ENCODE results near the gene FAM20C. TPM values are rescaled to one million over a fixed set of nuclear protein-coding genes. Genes with fewer than 3 reads are reported as not detected.

Gene FAM20C
- total RNA-seq, 1 experiment from 2014 or later: 62.6 TPM

- no peak overlapping the region for H3T11ph ChIP-seq (ENCODE audit: low read length)
- no peak overlapping the region for H2BK20ac ChIP-seq (ENCODE audit: low read depth, low read length, poor library complexity, severe bottlenecking)
- H2BK120ac ChIP-seq (ENCODE audit: low read depth, low read length, poor library complexity, severe bottlenecking): no peak overlapping the region
- Mint-ChIP-seq H3K4me3 (no peak overlapping the region), H3K4me1 (no peaks in the 10 kb centered on the region), H3K9me3 (peaks cover 2 to 3% of the 10 kb centered on the region in 2 experiments; a peak in 1 of 5 replicates), H3K27ac (no peak overlapping the region), H3K27me3 (ENCODE audit: low read depth) (peaks cover 2% of the 10 kb centered on the region; the same call in 1 of the 2 replicates), H3K36me3 (ENCODE audit: insufficient read depth in 1 of 3, low read depth in 3 of 3) (peaks cover 8 to 18% (median 14%) of the 10 kb centered on the region in 3 experiments)
- no peaks in the 10 kb centered on the region for H3K27me3 ChIP-seq (ENCODE audit: insufficient read depth, low read length)
- H2BK15ac ChIP-seq (ENCODE audit: low read depth, low read length): no peak overlapping the region
- H4K20me1 ChIP-seq (ENCODE audit: control insufficient read depth, insufficient read depth, insufficient read length): peaks cover 5% of the 10 kb centered on the region
- no peak overlapping the region for H2AFZ ChIP-seq (ENCODE audit: low read length)
- no peak overlapping the region for H2BK5ac ChIP-seq (ENCODE audit: insufficient read length, low read length)
- H3K9me3 ChIP-seq (ENCODE audit: control insufficient read depth, low read depth, low read length): no peaks in the 10 kb centered on the region
- no peak overlapping the region for H4K5ac ChIP-seq (ENCODE audit: insufficient read length, low read depth, low read length)
- no peak overlapping the region for H3K27ac ChIP-seq (ENCODE audit: insufficient read length, low read depth, low read length)
- H3K56ac ChIP-seq (ENCODE audit: insufficient read length, low read depth, low read length): no peak overlapping the region
- no peak for TF ChIP-seq CTCF (conservative IDR thresholded peaks at IDR 0.05)
- H3K23ac ChIP-seq (ENCODE audit: insufficient read length, low read depth, low read length): no peak overlapping the region
- no peaks in the 10 kb centered on the region for H3K79me1 ChIP-seq (ENCODE audit: insufficient read depth, low read depth, low read length, poor library complexity, severe bottlenecking)
- H3K23me2 ChIP-seq (ENCODE audit: insufficient read length, low read depth, low read length, poor library complexity, severe bottlenecking): no peaks in the 10 kb centered on the region
- DNase-seq: no peak
- no peaks in the 10 kb centered on the region for H3K4me1 ChIP-seq (ENCODE audit: insufficient read depth, low read length)
- no peak overlapping the region for H3K18ac ChIP-seq (ENCODE audit: insufficient read length, low read depth, low read length)
- no peak overlapping the region for H2AK5ac ChIP-seq (ENCODE audit: insufficient read length, low read length)
- no peak overlapping the region for H3K4me2 ChIP-seq (ENCODE audit: insufficient read depth, insufficient read length, low read length)
- H4K8ac ChIP-seq (replicated peaks; ENCODE audit: insufficient read length, low read depth, low read length): no peak overlapping the region
- H2BK12ac ChIP-seq (ENCODE audit: insufficient read length, low read depth, low read length): no peak overlapping the region
- H3K14ac ChIP-seq (ENCODE audit: insufficient read depth, low read length): no peak overlapping the region
- H3K9ac ChIP-seq (ENCODE audit: extremely low read depth, insufficient read length, low read length): no peak overlapping the region
- H3K79me2 ChIP-seq (ENCODE audit: insufficient read depth, low read length): peaks cover 4% of the 10 kb centered on the region; the same call in 1 of the 2 replicates
- no peak overlapping the region for H4K91ac ChIP-seq (ENCODE audit: insufficient read length, low read depth, low read length)
- H3K4ac ChIP-seq (ENCODE audit: low read depth, low read length): no peak overlapping the region
These were observed 47.8 kb downstream of the FAM20C start for GRCh38 chr7:240146-240676.
